ENCODE data around the gene ANOS1.

GRCh38 chrX:8629871-8630270 lies 102.1 kb downstream of the ANOS1 start:
- TF ChIP-seq CTCF (IDR thresholded peaks at IDR 0.05; ENCODE audit: extremely low read depth in 1 of 2, insufficient read depth in 1 of 2, low read depth in 1 of 2, low read length in 2 of 2) = no peak
- no peak for TF ChIP-seq EZH2 (IDR thresholded peaks at IDR 0.05; ENCODE audit: borderline replicate concordance, low read depth, low read length, severe bottlenecking)
- no peak for TF ChIP-seq POLR2A (IDR thresholded peaks at IDR 0.05; ENCODE audit: low read depth, low read length)

Measured in endothelial cell of umbilical vein (primary cell).